ENCODE measurements around the gene UGT8.

DNA sequence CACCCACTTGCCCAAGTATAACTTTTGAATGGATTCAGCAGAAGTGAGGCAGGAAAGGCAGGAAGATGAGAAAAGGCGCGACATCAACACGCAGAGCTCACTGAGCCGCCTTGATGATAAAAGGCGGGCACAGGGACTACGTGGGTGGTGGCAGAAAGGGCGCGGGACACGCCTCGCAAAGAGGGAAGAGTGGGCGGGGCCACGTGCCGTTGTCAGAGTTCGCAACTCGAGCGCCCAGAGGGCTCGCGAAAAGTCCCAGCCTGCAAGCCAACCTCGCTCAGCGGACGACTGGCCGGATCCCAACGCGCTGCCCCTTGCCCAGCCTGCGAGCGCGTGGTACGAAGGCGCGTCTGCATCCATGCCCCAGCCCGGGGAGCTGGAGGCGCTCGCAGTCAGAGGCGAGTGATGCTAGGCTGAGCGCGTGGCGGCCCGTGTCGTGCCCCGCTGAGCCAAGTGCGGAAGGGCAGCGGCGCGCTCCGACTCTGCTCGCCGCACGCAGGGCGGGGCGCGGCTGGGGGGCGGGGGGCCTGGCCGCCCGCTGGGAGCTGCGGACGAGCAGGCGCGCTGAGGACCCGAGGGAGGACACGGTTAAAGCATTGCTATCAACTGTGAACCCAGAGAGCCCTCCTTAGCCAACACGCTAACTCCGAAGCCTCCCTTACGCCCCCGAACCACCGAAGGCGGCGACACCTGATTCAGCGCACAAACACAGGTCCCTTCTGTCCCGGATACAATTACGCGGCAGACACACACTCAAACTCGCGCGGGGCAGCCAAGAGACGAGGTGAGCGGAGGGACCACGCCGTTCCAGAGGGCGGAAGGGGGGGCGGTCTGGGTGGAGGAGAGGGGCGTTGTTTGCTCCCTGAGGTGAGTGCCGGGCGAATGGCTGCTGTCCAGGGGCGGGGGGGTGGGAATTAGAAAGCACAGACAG is at the start of gene UGT8:
- TF ChIP-seq EZH2phosphoT487 (IDR thresholded peaks at IDR 0.05; ENCODE audit: borderline replicate concordance, low read depth) = no peak
- no peak for TF ChIP-seq CTCF (IDR thresholded peaks at IDR 0.05)
- no peak for TF ChIP-seq POLR2AphosphoS5 (IDR thresholded peaks at IDR 0.05; ENCODE audit: low read depth, low read length)
- no peak for TF ChIP-seq FOXM1 (IDR thresholded peaks at IDR 0.05; ENCODE audit: low read depth)
- TF ChIP-seq MAX (IDR thresholded peaks at IDR 0.05; ENCODE audit: low read depth) = no peak
- no peak for TF ChIP-seq FOXJ3 (CRISPR knock-in tag; IDR thresholded peaks at IDR 0.05)
- TF ChIP-seq NRF1 (IDR thresholded peaks at IDR 0.05; ENCODE audit: low read depth, low read length) = no peak
- TF ChIP-seq RCOR1 (IDR thresholded peaks at IDR 0.05; ENCODE audit: low read length) = no peak
- no peak for TF ChIP-seq USF1 (IDR thresholded peaks at IDR 0.05; ENCODE audit: borderline replicate concordance, low read depth)
- TF ChIP-seq YY1 (IDR thresholded peaks at IDR 0.05; ENCODE audit: low read depth) = no peak

Data from SK-N-SH (cell line).